Inflammatory macrophage treated with lipopolysaccharide for 4 hours (primary cell): ENCODE measurements around the gene S100A16.
"Not testable (repeated sequence)": the region's sequence is repeated elsewhere in the genome, so short reads cannot be mapped to it uniquely, and the experiment has no call there.

Experiments used
- DNase-seq: peaks from one replicate; pipeline ENCODE4 v3.0.0-alpha.2; 2020

The S100A16 gene

DNA sequence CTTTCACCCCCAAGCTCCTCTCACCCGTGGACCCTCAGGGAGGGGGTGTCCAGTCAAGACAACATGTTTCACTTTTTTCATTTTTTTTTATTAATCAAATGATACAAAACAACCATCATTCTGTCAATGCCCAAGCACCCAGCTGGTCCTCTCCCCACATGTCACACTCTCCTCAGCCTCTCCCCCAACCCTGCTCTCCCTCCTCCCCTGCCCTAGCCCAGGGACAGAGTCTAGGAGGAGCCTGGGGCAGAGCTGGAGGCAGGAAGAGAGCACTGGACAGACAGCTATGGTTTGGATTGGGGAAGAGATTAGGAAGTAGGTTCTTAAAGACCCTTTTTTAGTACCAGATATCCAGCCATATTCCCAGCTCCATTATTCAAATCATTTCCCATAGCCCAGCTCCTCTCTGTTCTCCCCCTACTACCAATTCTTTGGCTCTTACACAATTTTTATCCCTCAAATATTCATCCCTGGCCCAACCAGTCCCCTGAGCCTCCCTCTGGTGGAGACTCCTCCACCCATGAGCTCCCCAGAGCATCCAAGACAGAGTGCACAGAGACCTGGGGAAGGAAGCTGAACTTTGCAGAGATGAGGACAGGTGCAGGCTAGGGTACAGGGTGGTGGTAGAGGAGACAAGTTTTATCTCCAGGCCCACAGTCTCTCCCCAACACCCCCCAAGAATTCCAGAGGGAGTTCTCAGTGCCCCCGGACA lies 1.4 kb upstream of the S100A16 start:
- no peak for DNase-seq

GRCh38 chr1:153613406-153613805 lies 469 bp upstream of the S100A16 start:
- no peak for DNase-seq

DNA sequence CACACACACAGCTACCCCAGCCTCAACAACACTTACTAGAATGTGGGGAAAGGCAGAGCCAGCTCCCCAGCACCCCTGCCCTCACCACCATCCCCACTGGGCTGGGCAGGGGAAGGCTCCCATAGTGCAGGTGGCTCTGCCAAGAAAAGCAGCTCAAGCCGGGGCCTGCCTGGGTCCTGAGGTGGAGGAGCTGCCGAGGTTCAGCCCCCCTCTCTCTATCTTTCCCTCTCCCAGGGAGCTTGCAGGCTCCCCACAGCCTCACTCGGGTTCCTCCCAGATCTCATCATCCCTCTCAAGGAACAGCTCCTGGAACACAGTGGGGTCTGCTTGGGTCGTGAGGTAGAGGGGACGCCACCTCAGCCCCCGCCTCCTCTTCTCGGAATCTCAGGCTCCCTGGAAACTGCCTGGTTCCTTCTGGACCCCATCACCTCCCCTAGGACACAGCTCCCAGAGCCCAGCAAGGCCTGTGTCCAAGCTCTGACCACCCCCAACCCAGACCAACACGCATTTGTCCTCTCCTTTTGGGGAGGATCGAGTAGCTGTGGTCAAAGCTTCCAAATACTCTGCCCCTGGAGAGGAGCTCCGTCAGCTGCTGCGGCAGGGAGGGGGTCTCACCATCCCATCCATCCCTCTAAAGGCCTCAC lies 704 bp downstream of the S100A16 start:
- DNase-seq, result no peak

DNA sequence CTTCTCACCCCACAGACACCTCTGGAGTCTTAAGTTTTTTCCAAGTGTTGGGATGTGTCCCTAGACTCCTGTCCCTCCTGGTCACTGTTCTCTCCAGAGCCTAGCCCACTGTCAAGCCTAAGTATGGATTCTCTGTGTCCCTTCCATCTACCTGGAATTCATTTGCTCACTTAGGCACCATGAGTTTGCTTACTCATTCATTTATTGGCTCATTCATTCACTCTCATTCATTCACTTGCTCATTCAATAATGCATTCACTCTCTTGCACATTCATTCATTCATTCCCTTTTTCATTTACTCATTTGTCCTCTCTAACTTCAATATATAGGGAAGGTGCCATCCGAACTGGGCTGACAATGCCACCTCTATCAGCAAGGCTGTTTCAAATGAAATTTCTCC lies 1.6 kb downstream of the S100A16 start:
- DNase-seq, result no peak

GRCh38 chr1:153610811-153611301 lies 2.1 kb downstream of the S100A16 start:
- peak; percentile 64 for DNase-seq

GRCh38 chr1:153610334-153610733 lies 2.6 kb downstream of the S100A16 start:
- DNase-seq, result peak; percentile 24

DNA sequence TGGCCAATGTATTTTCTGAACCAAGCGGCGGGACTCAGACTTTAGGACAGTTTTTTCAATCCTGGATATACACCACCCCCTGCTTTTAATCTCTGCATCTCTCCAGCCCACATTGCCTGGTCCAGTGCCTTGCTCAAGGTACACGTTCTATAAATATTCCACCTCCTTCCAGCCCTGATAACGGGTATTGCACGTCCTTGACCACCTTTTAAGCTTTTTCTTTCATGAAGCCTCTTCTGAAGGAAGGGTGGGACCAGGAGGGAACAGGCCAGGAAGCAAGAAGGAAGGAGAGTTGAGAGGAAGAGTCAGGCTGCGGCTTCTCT lies 3.4 kb downstream of the S100A16 start:
- no peak for DNase-seq

DNA sequence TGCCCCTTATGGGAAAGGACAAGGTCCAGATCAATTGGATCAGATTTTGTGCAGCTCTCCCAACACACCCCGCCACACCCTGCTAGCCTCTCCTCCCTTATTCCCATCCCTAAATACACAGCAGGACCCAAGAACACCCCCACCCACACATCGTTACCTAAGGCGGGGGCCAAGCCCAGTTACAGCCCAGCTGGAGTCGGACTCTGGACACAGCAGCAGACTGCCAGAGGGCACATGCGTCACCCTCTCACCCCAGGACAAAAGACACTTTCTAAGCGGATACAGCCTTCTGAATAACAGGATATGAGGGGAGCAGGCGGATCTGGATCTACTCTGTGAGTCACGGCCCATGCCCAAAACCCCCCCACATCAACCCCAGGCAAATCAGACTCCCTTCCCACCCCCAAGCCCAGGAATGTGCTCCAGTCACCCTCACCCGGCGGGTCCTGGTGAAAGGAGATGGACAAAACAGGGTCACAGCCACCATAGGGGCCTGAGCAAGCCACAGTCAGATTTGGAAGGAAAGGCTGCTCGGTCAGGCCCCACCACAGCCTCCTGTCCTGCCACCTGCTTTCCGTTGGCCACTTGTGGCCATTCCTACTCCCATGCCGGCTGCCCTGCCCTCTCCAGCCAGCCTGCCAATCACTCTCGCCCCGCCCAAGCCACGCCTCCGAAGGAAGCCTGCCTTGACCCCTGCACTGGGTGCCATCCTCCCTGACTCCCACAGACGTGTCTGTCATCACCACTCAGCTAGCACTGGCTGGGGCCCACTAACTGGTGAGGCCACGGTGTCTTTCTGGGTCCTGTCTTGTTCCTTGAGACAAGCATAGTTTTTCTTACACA lies 4.0 kb downstream of the S100A16 start:
- DNase-seq, result peak; percentile 83

- no peak for DNase-seq
Observed at GRCh38 chr1:153608089-153608682, 4.8 kb downstream of the S100A16 start.

DNA sequence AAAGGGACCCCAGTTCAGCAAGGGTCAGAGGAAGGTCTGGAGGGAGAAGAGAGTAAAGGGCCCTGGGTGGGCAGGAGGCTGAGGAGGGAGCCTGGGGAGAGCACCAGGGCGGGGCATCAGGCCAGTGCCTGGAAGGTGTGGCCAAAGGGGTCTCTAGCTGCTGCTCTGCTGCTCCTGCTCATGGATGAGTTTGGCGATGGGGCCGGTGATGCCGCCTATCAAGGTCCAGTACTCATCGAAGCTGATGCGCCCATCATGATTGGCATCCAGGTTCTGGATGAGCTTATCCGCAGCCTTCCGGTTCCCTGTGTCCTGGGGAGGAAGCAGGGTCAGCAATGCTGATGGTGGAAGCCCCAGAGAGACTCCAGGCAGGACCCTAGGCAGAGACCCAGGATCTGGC lies 5.6 kb downstream of the S100A16 start:
- DNase-seq, result no peak

DNA sequence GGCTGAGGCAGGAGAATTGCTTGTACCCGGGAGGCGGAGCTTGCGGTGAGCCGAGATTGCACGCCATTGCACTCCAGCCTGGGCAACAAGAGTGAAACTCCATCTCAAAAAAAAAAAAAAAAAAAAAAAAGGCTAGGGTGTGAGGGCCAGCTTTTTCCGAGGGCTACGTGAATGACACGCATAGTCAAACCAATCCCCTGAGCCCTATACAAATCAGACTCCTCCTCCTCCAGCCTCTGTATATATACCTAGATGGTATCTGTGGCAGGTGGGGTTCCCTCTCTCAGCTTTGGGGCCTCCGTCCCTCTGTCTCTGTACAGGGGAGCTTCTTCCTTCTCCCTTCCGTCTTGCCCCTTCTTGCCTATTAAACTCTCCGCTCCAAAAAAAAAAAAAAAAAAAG lies 6.7 kb downstream of the S100A16 start:
- DNase-seq, result no peak

DNA sequence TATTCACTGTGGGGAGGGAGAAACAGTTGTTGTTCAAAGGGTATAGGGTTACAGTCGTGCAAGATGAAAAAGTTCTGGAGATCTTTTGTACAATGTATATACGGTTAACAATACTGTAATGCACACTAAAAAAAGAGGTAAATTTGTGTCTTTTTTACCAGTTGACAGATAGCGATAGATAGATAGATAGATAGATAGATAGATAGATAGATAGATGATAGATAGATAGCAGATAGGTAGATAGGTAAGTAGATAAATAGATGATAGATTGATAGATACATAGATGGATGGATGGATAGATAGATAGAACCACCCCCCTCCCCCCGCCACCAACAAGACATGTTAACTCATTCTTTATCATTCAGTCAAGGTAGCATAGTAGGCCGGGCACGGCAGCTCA lies 10.2 kb downstream of the S100A16 start:
- DNase-seq, result no peak

DNA sequence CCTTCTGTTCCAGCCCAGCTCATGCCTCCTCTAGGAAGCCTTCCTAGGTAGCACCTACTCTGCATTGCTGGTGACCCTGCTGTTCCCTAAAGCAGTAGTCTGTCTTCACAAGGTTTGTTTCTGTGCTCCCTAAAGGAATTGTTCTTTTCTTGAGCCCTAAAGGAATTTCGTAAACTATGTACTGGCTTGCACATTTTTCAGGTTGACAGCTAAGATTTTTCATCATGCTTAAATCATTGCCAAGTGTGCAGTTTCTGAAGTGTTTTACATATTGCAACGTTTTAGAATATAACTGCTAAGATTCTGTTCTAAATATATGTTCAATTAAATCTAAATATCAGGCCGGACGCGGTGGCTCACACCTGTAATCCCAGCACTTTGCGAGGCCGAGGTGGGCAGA lies 13.1 kb downstream of the S100A16 start:
- DNase-seq, result no peak

DNA sequence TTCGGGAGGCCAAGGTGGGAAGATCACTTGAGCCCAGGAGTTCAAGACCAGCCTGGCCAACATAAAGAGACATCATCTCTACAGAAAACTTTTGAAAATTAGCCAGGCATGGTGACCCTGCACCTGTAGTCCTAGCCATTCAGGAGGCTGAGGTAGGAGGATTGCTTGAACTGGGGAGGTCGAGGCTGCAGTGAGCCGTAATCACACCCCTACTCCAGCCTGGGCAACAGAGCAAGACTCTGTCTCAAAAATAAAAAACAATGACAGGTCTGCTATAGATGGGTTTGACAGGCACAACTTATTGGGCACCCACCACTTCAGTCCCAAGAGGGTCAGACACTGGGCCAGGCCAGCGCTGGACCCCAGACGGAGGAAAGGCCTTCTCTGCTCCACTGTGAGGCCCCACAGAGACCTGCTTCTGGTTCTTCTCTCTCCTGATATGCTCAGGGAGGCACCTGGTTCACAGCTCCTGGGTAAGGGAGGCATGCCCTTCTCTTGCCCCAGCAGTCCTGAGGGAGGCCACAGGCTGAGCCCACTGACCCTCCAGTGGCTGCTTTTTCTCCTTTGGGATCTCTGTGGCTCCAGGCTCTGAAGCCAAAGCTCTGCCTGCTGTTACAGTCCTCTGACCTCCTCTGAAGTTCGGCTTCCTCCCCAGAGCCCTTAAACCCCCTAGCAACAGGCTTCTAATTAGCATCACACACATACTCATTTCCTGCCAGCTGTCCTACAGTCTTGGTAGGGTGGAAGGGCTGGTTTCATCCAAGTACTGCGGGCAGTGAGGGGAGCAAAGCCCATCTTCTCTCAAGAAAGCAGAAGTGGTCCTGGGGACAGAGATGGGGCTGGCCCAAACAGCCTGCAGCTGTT lies 14.4 kb downstream of the S100A16 start:
- peak; percentile 72 for DNase-seq

- peak; percentile 78 for DNase-seq
Observed at GRCh38 chr1:153597206-153597605, 15.7 kb downstream of the S100A16 start.

DNA sequence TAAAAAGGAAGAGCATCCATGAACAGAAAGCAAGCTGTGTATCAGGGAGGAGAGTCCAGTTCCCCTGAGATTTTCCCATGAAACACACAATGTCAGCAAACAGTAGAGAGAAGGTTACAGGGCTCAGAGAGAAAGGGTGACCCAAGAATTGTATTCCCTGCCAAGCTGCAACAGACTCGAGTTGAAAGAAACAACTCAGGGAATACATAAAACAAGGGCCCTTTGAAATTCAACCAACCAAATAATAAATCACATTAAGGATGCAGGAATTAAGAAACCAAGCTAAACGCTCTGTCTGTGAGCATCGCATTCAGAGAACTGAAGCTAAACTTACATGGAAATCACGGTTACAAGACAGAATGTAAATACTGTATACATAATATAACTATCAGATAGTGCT lies 20.2 kb downstream of the S100A16 start:
- no peak for DNase-seq

DNA sequence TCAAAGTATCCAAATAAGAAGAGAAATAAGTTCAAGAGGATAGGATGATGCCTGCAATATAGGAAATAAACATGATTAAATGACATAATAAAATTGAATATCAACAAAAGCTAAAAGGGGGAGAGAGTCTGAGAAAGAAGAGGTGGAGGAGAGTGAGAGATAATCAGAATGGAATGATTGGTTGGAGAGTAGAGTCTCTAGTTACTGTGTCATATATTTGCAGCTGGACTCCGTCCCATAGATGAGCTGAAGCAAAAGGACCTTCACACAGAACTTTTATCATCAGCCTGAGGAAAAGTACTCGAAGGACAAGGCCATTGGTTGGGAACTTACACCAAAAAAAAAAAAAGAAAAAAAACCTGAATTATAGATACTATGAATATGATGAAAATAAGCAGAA lies 24.5 kb downstream of the S100A16 start:
- no peak for DNase-seq

- not testable (repeated sequence) for DNase-seq
Observed at GRCh38 chr1:153588033-153588432, 24.9 kb downstream of the S100A16 start.

- DNase-seq, result no peak
Observed at GRCh38 chr1:153587314-153587713, 25.6 kb downstream of the S100A16 start.

DNA sequence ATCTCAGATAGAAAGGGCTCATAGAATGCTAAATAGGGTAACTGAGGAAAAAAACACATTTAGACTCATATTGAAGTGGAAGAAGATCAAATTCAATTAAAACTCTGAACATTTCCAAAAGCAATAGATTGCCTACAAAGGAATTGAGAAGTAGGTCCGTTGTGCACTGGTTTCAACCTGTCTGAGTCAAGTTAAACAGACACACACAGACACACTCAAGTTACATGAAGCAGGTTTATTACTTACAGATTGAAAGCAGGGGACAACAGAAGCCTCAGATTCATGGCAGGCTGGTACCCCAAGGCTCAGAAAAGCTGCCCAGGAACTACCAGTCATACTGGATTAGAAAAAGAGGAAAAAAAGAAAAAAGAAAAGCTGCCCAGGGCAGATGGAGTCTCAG lies 26.6 kb downstream of the S100A16 start:
- DNase-seq, result no peak

GRCh38 chr1:153585006-153585405 lies 27.9 kb downstream of the S100A16 start:
- DNase-seq, result no peak

DNA sequence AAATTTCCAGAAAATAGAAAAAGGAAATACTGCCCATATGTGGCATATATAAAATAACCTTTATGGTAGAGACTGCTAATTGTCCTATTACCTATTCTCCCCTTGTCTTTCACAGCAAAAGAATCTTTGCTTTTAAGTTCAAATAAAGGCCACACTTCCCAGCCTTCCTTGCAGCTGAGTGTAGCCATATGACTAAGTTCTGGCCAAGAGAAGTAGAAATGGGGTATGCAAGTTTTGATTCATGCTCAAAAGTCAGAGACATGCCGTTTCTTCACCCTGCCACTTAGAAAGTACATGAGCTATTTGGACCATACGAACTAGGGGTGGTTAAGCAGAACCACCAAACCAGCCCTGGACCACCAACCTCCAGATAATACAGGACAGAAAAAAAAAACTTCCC lies 29.0 kb downstream of the S100A16 start:
- DNase-seq, result no peak
